Cardiac fibroblast (primary cell): ENCODE measurements around the gene MDP1.
"Not testable (repeated sequence)": the region's sequence is repeated elsewhere in the genome, so short reads cannot be mapped to it uniquely, and the experiment has no call there.

Experiments
- DNase-seq, 2 donors: peaks; one replicate each; pipeline versions ENCODE4 v3.0.0 to v3.0.0-alpha.2; 2010; ENCODE audit warnings: low read depth in 2 of 2
- H3K4me3 ChIP-seq, 2 donors: replicated peaks in 1 of 2; 1 replicate in 1 of 2; 2 replicates in 1 of 2; pipeline ENCODE4 v1.5.1; 2011; ENCODE audit warnings: low read depth in 2 of 2, low read length in 2 of 2, mild to moderate bottlenecking in 2 of 2, moderate library complexity in 1 of 2
- CTCF ChIP-seq: IDR thresholded peaks from one replicate; pipeline ENCODE4 v1.5.1; 2011; ENCODE audit warnings: low read depth, mild to moderate bottlenecking, low read length, inconsistent platforms

The MDP1 gene

DNA sequence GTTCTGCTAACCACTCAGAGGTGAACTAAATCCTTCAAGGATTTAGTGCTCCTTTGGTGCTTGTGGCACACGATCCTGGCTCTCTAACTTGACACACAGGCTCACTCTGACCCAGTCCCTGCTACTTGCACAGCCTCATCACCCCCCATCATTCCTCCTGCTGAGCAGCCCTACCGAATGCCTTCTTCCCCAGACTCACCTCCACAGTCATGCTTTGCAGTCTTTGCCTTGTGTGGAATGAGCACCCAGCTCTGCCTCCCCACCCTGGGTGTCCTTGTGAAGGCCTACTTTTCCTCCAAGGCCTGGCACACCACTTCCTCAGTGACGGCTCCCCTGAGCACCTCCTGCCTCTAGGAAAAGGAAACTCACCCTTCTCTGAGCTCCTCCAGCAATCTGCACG lies 34.5 kb upstream of the MDP1 start:
- TF ChIP-seq CTCF, result no peak
- H3K4me3 ChIP-seq, result no peak overlapping the region
- DNase-seq, result no peak

GRCh38 chr14:24249230-24250021 lies 33.6 kb upstream of the MDP1 start:
- DNase-seq, result no peak
- TF ChIP-seq CTCF, result no peak
- H3K4me3 ChIP-seq, result no peak overlapping the region

DNA sequence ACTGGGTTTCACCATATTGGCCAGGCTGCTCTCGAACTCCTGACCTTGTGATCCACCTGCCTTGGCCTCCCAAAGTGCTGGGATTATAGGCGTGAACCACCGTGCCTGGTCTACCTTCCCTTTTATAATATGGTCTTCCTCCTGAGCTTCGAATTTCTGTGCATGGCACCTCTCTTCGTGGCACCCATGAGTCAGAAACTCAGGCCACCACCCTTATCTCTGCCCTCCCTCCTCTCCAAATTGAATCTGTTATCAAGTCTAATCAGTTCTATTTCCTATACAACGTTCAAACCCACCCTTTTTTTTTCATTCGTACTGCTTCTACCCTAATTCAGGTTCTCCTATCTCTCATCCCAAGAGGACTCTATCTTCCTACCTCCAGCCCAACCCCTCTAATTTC lies 31.6 kb upstream of the MDP1 start:
- DNase-seq, result no peak
- TF ChIP-seq CTCF, result no peak
- no peak overlapping the region for H3K4me3 ChIP-seq

- TF ChIP-seq CTCF, result no peak
- no peak overlapping the region for H3K4me3 ChIP-seq
- no peak for DNase-seq
These were observed 30.9 kb upstream of the MDP1 start for GRCh38 chr14:24246765-24247212.

DNA sequence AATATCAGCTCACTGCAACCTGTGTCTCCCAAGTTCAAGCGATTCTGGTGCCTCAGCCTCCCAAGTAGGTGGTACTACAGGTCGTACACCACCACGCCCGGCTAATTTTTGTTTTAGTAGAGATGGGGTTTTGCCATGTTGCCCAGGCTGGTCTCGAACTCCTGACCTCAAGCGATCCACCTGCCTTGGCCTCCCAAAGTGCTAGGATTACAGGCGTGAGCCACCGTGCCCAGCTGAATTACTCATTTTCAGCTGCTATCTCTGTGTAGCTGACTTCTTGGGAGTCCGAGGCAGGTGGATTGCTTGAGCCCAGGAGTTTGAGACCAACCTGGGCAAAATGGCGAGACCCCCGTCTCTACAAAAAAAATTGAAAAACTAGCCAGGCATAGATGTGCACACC lies 29.5 kb upstream of the MDP1 start:
- DNase-seq, H3K4me3 ChIP-seq: not testable (repeated sequence)

DNA sequence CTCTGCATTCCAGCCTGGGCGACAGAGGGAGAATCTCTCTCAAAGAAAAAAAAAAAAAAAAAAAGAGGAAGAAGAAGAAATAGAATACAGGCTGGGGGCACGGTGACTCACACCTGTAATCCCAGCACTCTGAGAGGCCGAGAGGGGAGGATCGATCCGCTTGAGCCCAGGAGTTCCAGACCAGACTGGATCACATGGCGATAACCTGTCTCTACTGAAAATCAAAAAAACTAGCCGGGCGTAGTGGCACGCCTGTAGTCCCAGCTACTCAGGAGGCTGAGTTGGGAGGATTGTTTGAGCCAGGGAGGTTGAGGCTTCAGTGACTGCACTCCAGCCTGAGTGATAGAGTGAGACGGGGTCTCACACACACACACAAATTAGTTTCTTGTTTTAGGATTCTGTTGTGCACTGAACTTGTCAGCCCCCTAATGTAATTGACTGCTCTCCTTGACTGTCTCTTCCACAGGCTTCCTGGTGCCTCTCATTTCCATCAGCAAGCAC lies 27.5 kb upstream of the MDP1 start:
- DNase-seq, result no peak
- H3K4me3 ChIP-seq, result peak overlapping the region; percentile 88 to 89
- TF ChIP-seq CTCF, result no peak

- TF ChIP-seq CTCF, result peak; percentile 40
- DNase-seq, result peak; percentile 93 to 94
- H3K4me3 ChIP-seq, result peak overlapping the region; percentile 88 to 89
These were observed 26.1 kb upstream of the MDP1 start for GRCh38 chr14:24241829-24242443.
